H9 (cell line): ENCODE data around the gene HHLA2. TPM values are rescaled to one million over a fixed set of nuclear protein-coding genes. Genes with fewer than 3 reads are reported as not detected.

Experiments
- DNase-seq: peaks from one replicate; pipeline ENCODE4 v3.0.0-alpha.2; 2017
- H2AFZ ChIP-seq: one replicate; pipeline ENCODE4 v1.6.1; 2013; ENCODE audit warnings: mild to moderate bottlenecking, low read length, control low read depth, moderate library complexity
- H2AK5ac ChIP-seq: 2 replicates; pipeline ENCODE4 v1.6.1; 2013; ENCODE audit warnings: low read length, control low read depth, mixed read lengths; ENCODE audit not compliant: insufficient read length
- H2BK120ac ChIP-seq: one replicate; pipeline ENCODE4 v1.6.1; 2013; ENCODE audit warnings: low read depth, mild to moderate bottlenecking, low read length, control low read depth, inconsistent platforms; ENCODE audit not compliant: poor library complexity, severe bottlenecking
- H2BK12ac ChIP-seq: 2 replicates; pipeline ENCODE4 v1.6.1; 2013; ENCODE audit warnings: low read length, control low read depth, mixed read lengths, low read depth; ENCODE audit not compliant: insufficient read length
- H2BK15ac ChIP-seq: 2 replicates; pipeline ENCODE4 v1.6.1; 2013; ENCODE audit warnings: low read depth, low read length, control low read depth
- H2BK20ac ChIP-seq: one replicate; pipeline ENCODE4 v1.6.1; 2013; ENCODE audit warnings: low read depth, mild to moderate bottlenecking, low read length, control low read depth, inconsistent platforms; ENCODE audit not compliant: poor library complexity, severe bottlenecking
- H2BK5ac ChIP-seq: 2 replicates; pipeline ENCODE4 v1.6.1; 2013; ENCODE audit warnings: low read length, control low read depth, mixed read lengths; ENCODE audit not compliant: insufficient read length
- H3K14ac ChIP-seq: 2 replicates; pipeline ENCODE4 v1.6.1; 2013; ENCODE audit warnings: low read length, control low read depth; ENCODE audit not compliant: insufficient read depth
- H3K18ac ChIP-seq: 2 replicates; pipeline ENCODE4 v1.6.1; 2013; ENCODE audit warnings: low read depth, mild to moderate bottlenecking, mixed read lengths, low read length, control low read depth; ENCODE audit not compliant: insufficient read length
- H3K23ac ChIP-seq: 2 replicates; pipeline ENCODE4 v1.6.1; 2013; ENCODE audit warnings: low read length, control low read depth, mixed read lengths, low read depth; ENCODE audit not compliant: insufficient read length
- H3K23me2 ChIP-seq: 2 replicates; pipeline ENCODE4 v1.6.1; 2013; ENCODE audit warnings: low read depth, mild to moderate bottlenecking, mixed read lengths, low read length, control low read depth; ENCODE audit not compliant: insufficient read length, poor library complexity, severe bottlenecking
- H3K27ac ChIP-seq: 2 replicates; pipeline ENCODE4 v1.5.1; 2013; ENCODE audit warnings: low read length, control low read depth, mixed read lengths, low read depth; ENCODE audit not compliant: insufficient read length
- H3K27me3 ChIP-seq: 2 replicates; pipeline ENCODE4 v1.6.1; 2013; ENCODE audit warnings: low read length, control low read depth, inconsistent platforms; ENCODE audit not compliant: insufficient read depth
- H3K4ac ChIP-seq: 2 replicates; pipeline ENCODE4 v1.6.1; 2013; ENCODE audit warnings: low read depth, mild to moderate bottlenecking, control low read depth, inconsistent platforms, low read length, moderate library complexity
- H3K4me1 ChIP-seq: 2 replicates; pipeline ENCODE4 v1.6.1; 2013; ENCODE audit warnings: low read length, control low read depth, inconsistent platforms; ENCODE audit not compliant: insufficient read depth
- H3K4me2 ChIP-seq: 2 replicates; pipeline ENCODE4 v1.6.1; 2013; ENCODE audit warnings: low read length, control low read depth, mixed read lengths; ENCODE audit not compliant: insufficient read length, insufficient read depth
- H3K56ac ChIP-seq: 2 replicates; pipeline ENCODE4 v1.6.1; 2013; ENCODE audit warnings: low read depth, mild to moderate bottlenecking, mixed read lengths, low read length, control low read depth; ENCODE audit not compliant: insufficient read length
- H3K79me1 ChIP-seq: 2 replicates; pipeline ENCODE4 v1.6.1; 2013; ENCODE audit warnings: low read depth, mild to moderate bottlenecking, moderate library complexity, low read length, control low read depth, inconsistent platforms; ENCODE audit not compliant: insufficient read depth, poor library complexity, severe bottlenecking
- H3K79me2 ChIP-seq: 2 replicates; pipeline ENCODE4 v1.6.1; 2013; ENCODE audit warnings: low read length, control low read depth, inconsistent platforms; ENCODE audit not compliant: insufficient read depth
- H3K9ac ChIP-seq: 2 replicates; pipeline ENCODE4 v1.6.1; 2013; ENCODE audit warnings: low read length, control low read depth, mixed read lengths; ENCODE audit not compliant: insufficient read length; ENCODE audit errors: extremely low read depth
- H3K9me3 ChIP-seq: one replicate; pipeline ENCODE4 v1.6.1; 2013; ENCODE audit warnings: low read depth, low read length, inconsistent platforms; ENCODE audit not compliant: control insufficient read depth
- H3T11ph ChIP-seq: one replicate; pipeline ENCODE4 v1.6.1; 2013; ENCODE audit warnings: mild to moderate bottlenecking, low read length, control low read depth, inconsistent platforms
- H4K20me1 ChIP-seq: one replicate; pipeline ENCODE4 v1.6.1; 2013; ENCODE audit not compliant: control insufficient read depth, insufficient read length, insufficient read depth
- H4K5ac ChIP-seq: 2 replicates; pipeline ENCODE4 v1.6.1; 2013; ENCODE audit warnings: low read depth, mild to moderate bottlenecking, mixed read lengths, low read length, control low read depth; ENCODE audit not compliant: insufficient read length
- H4K8ac ChIP-seq: replicated peaks from 2 replicates; pipeline ENCODE4 v1.6.1; 2013; ENCODE audit warnings: low read length, control low read depth, mixed read lengths, low read depth; ENCODE audit not compliant: insufficient read length
- H4K91ac ChIP-seq: 2 replicates; pipeline ENCODE4 v1.6.1; 2013; ENCODE audit warnings: low read depth, mild to moderate bottlenecking, moderate library complexity, mixed read lengths, low read length, control low read depth; ENCODE audit not compliant: insufficient read length
- H3K27ac Mint-ChIP-seq, 3 experiments: 2 replicates in 2 of 3; 3 replicates in 1 of 3; pipeline ENCODE4 v1.8.0; 2020 to 2021; ENCODE audit warnings: mixed read lengths in 3 of 3, mild to moderate bottlenecking in 1 of 3, moderate library complexity in 1 of 3
- H3K27me3 Mint-ChIP-seq: 2 replicates; pipeline ENCODE4 v1.8.0; 2021; ENCODE audit warnings: low read depth, mild to moderate bottlenecking, moderate library complexity, mixed read lengths
- H3K36me3 Mint-ChIP-seq, 3 experiments: 2 replicates in 2 of 3; 3 replicates in 1 of 3; pipeline ENCODE4 v1.8.0; 2020 to 2021; ENCODE audit warnings: low read depth in 3 of 3, mixed read lengths in 3 of 3; ENCODE audit not compliant: insufficient read depth in 1 of 3
- H3K4me1 Mint-ChIP-seq, 2 experiments: 2 replicates each; pipeline ENCODE4 v1.8.0; 2020; ENCODE audit warnings: mixed read lengths in 2 of 2
- H3K4me3 Mint-ChIP-seq, 2 experiments: 2 replicates in 1 of 2; 3 replicates in 1 of 2; pipeline ENCODE4 v1.8.0; 2020 to 2021; ENCODE audit warnings: mild to moderate bottlenecking in 2 of 2, mixed read lengths in 2 of 2, moderate library complexity in 1 of 2
- H3K9me3 Mint-ChIP-seq, 2 experiments: 2 replicates in 1 of 2; 3 replicates in 1 of 2; pipeline ENCODE4 v1.8.0; 2020; ENCODE audit warnings: mild to moderate bottlenecking in 2 of 2, mixed read lengths in 2 of 2, moderate library complexity in 1 of 2
- total RNA-seq: library from RNA; stranded (reverse); gene quantifications from 2 replicates; pipeline ENCODE4 v1.2.1, GENCODE V29; 2021
- TF ChIP-seq, protein P1 (sequence below): fragments of 200-600 bp; sonication (generic); conservative IDR thresholded peaks from 3 replicates; pipeline ENCODE4 v1.8.0; 2021; ENCODE audit warnings: antibody characterized with exemption, mild to moderate bottlenecking

The HHLA2 gene
- total RNA-seq, 1 experiment from 2014 or later, result not detected

- no peak overlapping the region for H4K91ac ChIP-seq
- H3K4ac ChIP-seq, result no peak overlapping the region
- no peak overlapping the region for H3K18ac ChIP-seq
- H2BK15ac ChIP-seq, result no peak overlapping the region
- no peaks in the 10 kb centered on the region for H3K27me3 Mint-ChIP-seq
- no peak overlapping the region for H4K8ac ChIP-seq
- H3K79me1 ChIP-seq, result no peaks in the 10 kb centered on the region
- H2BK120ac ChIP-seq, result no peak overlapping the region
- no peak overlapping the region for H2BK12ac ChIP-seq
- no peak overlapping the region for H3K23ac ChIP-seq
- H3T11ph ChIP-seq, result no peak overlapping the region
- H2BK5ac ChIP-seq, result no peak overlapping the region
- peaks cover 11 to 18% (median 11%) of the 10 kb centered on the region in 3 experiments; a peak in 6 of 7 replicates for H3K36me3 Mint-ChIP-seq
- no peak overlapping the region for H2AK5ac ChIP-seq
- H3K23me2 ChIP-seq, result no peaks in the 10 kb centered on the region
- H3K27ac ChIP-seq, result no peak overlapping the region
- no peak overlapping the region for H2AFZ ChIP-seq
- H3K27ac Mint-ChIP-seq, result no peak overlapping the region
- no peak overlapping the region for H3K9ac ChIP-seq
- H4K5ac ChIP-seq, result no peak overlapping the region
- H3K79me2 ChIP-seq, result no peaks in the 10 kb centered on the region
- no peaks in the 10 kb centered on the region for H4K20me1 ChIP-seq
- H3K4me1 ChIP-seq, result no peaks in the 10 kb centered on the region
- no peak for DNase-seq
- TF ChIP-seq, protein P1, sequence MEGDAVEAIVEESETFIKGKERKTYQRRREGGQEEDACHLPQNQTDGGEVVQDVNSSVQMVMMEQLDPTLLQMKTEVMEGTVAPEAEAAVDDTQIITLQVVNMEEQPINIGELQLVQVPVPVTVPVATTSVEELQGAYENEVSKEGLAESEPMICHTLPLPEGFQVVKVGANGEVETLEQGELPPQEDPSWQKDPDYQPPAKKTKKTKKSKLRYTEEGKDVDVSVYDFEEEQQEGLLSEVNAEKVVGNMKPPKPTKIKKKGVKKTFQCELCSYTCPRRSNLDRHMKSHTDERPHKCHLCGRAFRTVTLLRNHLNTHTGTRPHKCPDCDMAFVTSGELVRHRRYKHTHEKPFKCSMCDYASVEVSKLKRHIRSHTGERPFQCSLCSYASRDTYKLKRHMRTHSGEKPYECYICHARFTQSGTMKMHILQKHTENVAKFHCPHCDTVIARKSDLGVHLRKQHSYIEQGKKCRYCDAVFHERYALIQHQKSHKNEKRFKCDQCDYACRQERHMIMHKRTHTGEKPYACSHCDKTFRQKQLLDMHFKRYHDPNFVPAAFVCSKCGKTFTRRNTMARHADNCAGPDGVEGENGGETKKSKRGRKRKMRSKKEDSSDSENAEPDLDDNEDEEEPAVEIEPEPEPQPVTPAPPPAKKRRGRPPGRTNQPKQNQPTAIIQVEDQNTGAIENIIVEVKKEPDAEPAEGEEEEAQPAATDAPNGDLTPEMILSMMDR, result no peak
- no peaks in the 10 kb centered on the region for H3K9me3 ChIP-seq
- peaks cover 3 to 4% of the 10 kb centered on the region in 2 experiments; a peak in 3 of 4 replicates for H3K4me1 Mint-ChIP-seq
- peaks cover 22 to 32% of the 10 kb centered on the region in 2 experiments for H3K9me3 Mint-ChIP-seq
- H3K56ac ChIP-seq, result no peak overlapping the region
- H3K27me3 ChIP-seq, result no peaks in the 10 kb centered on the region
- H2BK20ac ChIP-seq, result no peak overlapping the region
- H3K14ac ChIP-seq, result no peak overlapping the region
- H3K4me3 Mint-ChIP-seq, result no peak overlapping the region
- no peak overlapping the region for H3K4me2 ChIP-seq
Measured at GRCh38 chr3:108280476-108280875, 15.9 kb upstream of the HHLA2 start.
